ENCODE data around the gene COL21A1.

GRCh38 chr6:56220078-56220477 lies 27.3 kb downstream of the COL21A1 start:
- TF ChIP-seq CTCF (conservative IDR thresholded peaks at IDR 0.05; ENCODE audit: low read length) (no peak), EZH2phosphoT487 (IDR thresholded peaks at IDR 0.05; ENCODE audit: borderline replicate concordance, low read depth, low read length) (no peak)
